H1 (cell line): ENCODE measurements around the gene WNT5A. TPM values are rescaled to one million over a fixed set of nuclear protein-coding genes. Genes with fewer than 3 reads are reported as not detected.

ENCODE experiments used
- CTCF ChIA-PET: fragments of 300-600 bp; sonication (Branson Sonifier 250); formaldehyde crosslinking; loops from one replicate; lab custom pipeline; 2021; ENCODE audit not compliant: partially characterized antibody; lab: Charles Lee
- POLR2A ChIA-PET: fragments of 300-600 bp; sonication (Branson Sonifier 250); formaldehyde crosslinking; loops from one replicate; lab custom pipeline; 2021; ENCODE audit warnings: inconsistent platforms; ENCODE audit not compliant: partially characterized antibody; lab: Charles Lee
- DNase-seq, 2 experiments: peaks; one replicate each; pipeline versions ENCODE4 v3.0.0 to v3.0.0-alpha.2; 2010 to 2022; ENCODE audit warnings: low spot score in 2 of 2, low read depth in 1 of 2, mixed read lengths in 1 of 2
- FAIRE-seq: peaks from 2 replicates; lab custom pipeline; 2011; peaks lifted over from hg19 to GRCh38; lab: Jason Lieb, UNC
- H2AFZ ChIP-seq: 2 replicates; pipeline ENCODE4 v1.8.1; 2012; ENCODE audit warnings: low read length, inconsistent platforms
- H2AK5ac ChIP-seq: 2 replicates; pipeline ENCODE4 v1.6.1; 2013; ENCODE audit warnings: low read depth, low read length
- H2BK120ac ChIP-seq: replicated peaks from 2 replicates; pipeline ENCODE3; 2013; ENCODE audit warnings: low read depth, low read length, inconsistent platforms
- H2BK12ac ChIP-seq: 2 replicates; pipeline ENCODE4 v1.6.1; 2013; ENCODE audit warnings: low read depth, low read length
- H2BK15ac ChIP-seq: 2 replicates; pipeline ENCODE4 v1.6.1; 2013; ENCODE audit warnings: low read length
- H2BK20ac ChIP-seq: 2 replicates; pipeline ENCODE4 v1.6.1; 2013; ENCODE audit warnings: low read length
- H2BK5ac ChIP-seq: 2 replicates; pipeline ENCODE4 v1.6.1; 2013; ENCODE audit warnings: low read depth, low read length
- H3K14ac ChIP-seq: 2 replicates; pipeline ENCODE4 v1.6.1; 2013; ENCODE audit warnings: inconsistent platforms; ENCODE audit not compliant: insufficient read length
- H3K18ac ChIP-seq: 2 replicates; pipeline ENCODE4 v1.6.1; 2013; ENCODE audit warnings: low read length; ENCODE audit errors: extremely low read depth
- H3K23ac ChIP-seq: 2 replicates; pipeline ENCODE4 v1.6.1; 2013; ENCODE audit warnings: inconsistent platforms; ENCODE audit not compliant: insufficient read length
- H3K23me2 ChIP-seq: 2 replicates; pipeline ENCODE4 v1.6.1; 2013; ENCODE audit warnings: low read depth, low read length
- H3K27ac ChIP-seq: 2 replicates; pipeline ENCODE4 v1.6.1; 2011; ENCODE audit warnings: low read depth, low read length, inconsistent platforms
- H3K27me3 ChIP-seq, 4 experiments: replicated peaks in 1 of 4; 1 replicate in 1 of 4; 2 replicates in 3 of 4; pipeline versions ENCODE4 v1.6.1 to v1.8.1; 2011 to 2013; ENCODE audit warnings: low read length in 3 of 4, mild to moderate bottlenecking in 3 of 4, inconsistent platforms in 2 of 4, mixed read lengths in 2 of 4, moderate library complexity in 1 of 4; ENCODE audit not compliant: control insufficient read depth in 3 of 4, insufficient read depth in 3 of 4; ENCODE audit errors: extremely low read depth in 1 of 4
- H3K36me3 ChIP-seq, 4 experiments: 2 replicates each; pipeline versions ENCODE4 v1.6.1 to v1.8.1; 2011 to 2013; ENCODE audit warnings: mild to moderate bottlenecking in 4 of 4, low read length in 3 of 4, moderate library complexity in 2 of 4, control low read depth in 1 of 4, inconsistent platforms in 1 of 4; ENCODE audit not compliant: insufficient read depth in 4 of 4, control insufficient read depth in 2 of 4
- H3K4ac ChIP-seq: replicated peaks from 2 replicates; pipeline ENCODE3; 2013; ENCODE audit warnings: low read length, low read depth, mixed read lengths, inconsistent platforms; ENCODE audit not compliant: insufficient read length
- H3K4me1 ChIP-seq, 4 experiments: replicated peaks in 1 of 4; 1 replicate in 1 of 4; 2 replicates in 3 of 4; pipeline versions ENCODE4 v1.6.1 to v1.8.1; 2011 to 2013; ENCODE audit warnings: low read length in 3 of 4, inconsistent platforms in 2 of 4, mixed read lengths in 1 of 4; ENCODE audit not compliant: insufficient read depth in 4 of 4, control insufficient read depth in 3 of 4
- H3K4me2 ChIP-seq, 2 experiments: 2 replicates each; pipeline versions ENCODE4 v1.6.1 to v1.8.1; 2011 to 2013; ENCODE audit warnings: low read depth in 2 of 2, low read length in 2 of 2, control low read depth in 1 of 2, inconsistent platforms in 1 of 2, mild to moderate bottlenecking in 1 of 2; ENCODE audit not compliant: insufficient read depth in 1 of 2
- H3K4me3 ChIP-seq, 4 experiments: fragments of 200-600, 300-600 bp in 1 of 4; sonication (generic), shearing (Covaris generic), sonication (Bioruptor Twin) in 1 of 4; 2 replicates each; pipeline versions ENCODE4 v1.5.1 to v1.8.1; 2011 to 2016; ENCODE audit warnings: low read length in 4 of 4, low read depth in 3 of 4, control low read depth in 2 of 4, inconsistent platforms in 2 of 4, mild to moderate bottlenecking in 2 of 4, mixed read lengths in 1 of 4, moderate library complexity in 1 of 4; ENCODE audit not compliant: insufficient read depth in 2 of 4; ENCODE audit errors: extremely low read depth in 1 of 4
- H3K56ac ChIP-seq: replicated peaks from 2 replicates; pipeline ENCODE3; 2013; ENCODE audit warnings: low read depth, mild to moderate bottlenecking, mixed read lengths, low read length, inconsistent platforms; ENCODE audit not compliant: insufficient read length
- H3K79me1 ChIP-seq: 2 replicates; pipeline ENCODE4 v1.6.1; 2013; ENCODE audit warnings: low read depth, low read length, control low read depth
- H3K79me2 ChIP-seq, 2 experiments: 2 replicates each; pipeline versions ENCODE4 v1.6.1 to v1.8.1; 2012 to 2013; ENCODE audit warnings: low read length in 2 of 2, mild to moderate bottlenecking in 2 of 2, inconsistent platforms in 1 of 2; ENCODE audit not compliant: insufficient read depth in 2 of 2, control insufficient read depth in 1 of 2
- H3K9ac ChIP-seq, 4 experiments: replicated peaks in 1 of 4; 1 replicate in 1 of 4; 2 replicates in 3 of 4; pipeline versions ENCODE4 v1.6.1 to v1.8.1; 2011 to 2013; ENCODE audit warnings: low read depth in 3 of 4, low read length in 3 of 4, control low read depth in 2 of 4, mild to moderate bottlenecking in 2 of 4, moderate library complexity in 2 of 4, inconsistent platforms in 1 of 4; ENCODE audit errors: extremely low read depth in 1 of 4
- H3K9me3 ChIP-seq, 2 experiments: 2 replicates each; pipeline versions ENCODE4 v1.6.1 to v1.8.1; 2012 to 2013; ENCODE audit warnings: mild to moderate bottlenecking in 2 of 2, moderate library complexity in 2 of 2, control low read depth in 1 of 2, inconsistent platforms in 1 of 2, low read depth in 1 of 2, low read length in 1 of 2, mixed read lengths in 1 of 2; ENCODE audit not compliant: insufficient read depth in 2 of 2
- H4K20me1 ChIP-seq, 2 experiments: replicated peaks in 1 of 2; 2 replicates each; pipeline versions ENCODE3 to v1.8.1; 2011 to 2013; ENCODE audit warnings: inconsistent platforms in 2 of 2, low read length in 2 of 2, mild to moderate bottlenecking in 1 of 2; ENCODE audit not compliant: insufficient read depth in 2 of 2, control insufficient read depth in 1 of 2
- H4K5ac ChIP-seq: 2 replicates; pipeline ENCODE4 v1.6.1; 2013; ENCODE audit warnings: low read length, low read depth, mixed read lengths, inconsistent platforms; ENCODE audit not compliant: insufficient read length
- H4K8ac ChIP-seq: 2 replicates; pipeline ENCODE4 v1.8.0; 2013; ENCODE audit warnings: mild to moderate bottlenecking, moderate library complexity, low read length, inconsistent platforms; ENCODE audit not compliant: insufficient read depth; ENCODE audit errors: extremely low read depth
- H4K91ac ChIP-seq: replicated peaks from 2 replicates; pipeline ENCODE3; 2013; ENCODE audit warnings: low read length, mixed read lengths, inconsistent platforms; ENCODE audit not compliant: insufficient read length
- HDAC2 ChIP-seq, 2 experiments: fragments of 300-600 bp in 1 of 2; sonication (generic) in 1 of 2; IDR thresholded peaks; 2 replicates each; pipeline ENCODE4 v1.6.1; 2011 to 2012; ENCODE audit warnings: low read depth in 2 of 2, low read length in 2 of 2, mild to moderate bottlenecking in 2 of 2, moderate library complexity in 2 of 2, borderline replicate concordance in 1 of 2, inconsistent platforms in 1 of 2
- HDAC6 ChIP-seq: IDR thresholded peaks from one replicate; pipeline ENCODE4 v1.7.1; 2012; ENCODE audit warnings: low read depth, mild to moderate bottlenecking, inconsistent platforms, low read length, moderate library complexity
- SIX5 ChIP-seq: IDR thresholded peaks from 2 replicates; pipeline ENCODE4 v1.6.1; 2011; ENCODE audit warnings: mild to moderate bottlenecking, low read depth, low read length
- TEAD4 ChIP-seq: IDR thresholded peaks from 2 replicates; pipeline ENCODE4 v1.6.1; 2012; ENCODE audit warnings: low read depth, low read length, inconsistent platforms, mixed read lengths
- WGBS, 2 experiments: shearing (Covaris generic) in 1 of 2; methylation state at CpG; one replicate each; pipeline versions ENCODE4 v1.1.6 to v1.1.7; 2013 to 2015; ENCODE audit warnings: low lambda C conversion rate in 2 of 2, mixed read lengths in 2 of 2, inconsistent platforms in 1 of 2, low coverage in 1 of 2, missing lambda C conversion rate in 1 of 2; ENCODE audit not compliant: insufficient replicate concordance in 2 of 2, insufficient coverage in 1 of 2, insufficient read length in 1 of 2; ENCODE audit errors: extremely low coverage in 1 of 2, missing lambda C conversion rate in 1 of 2; 5-methylcytosine and 5-hydroxymethylcytosine counted together
- polyA plus RNA-seq, 7 experiments: library from polyadenylated mRNA; depleted of rRNA in 3 of 7; stranded (reverse) in 5 of 7; unstranded in 2 of 7; fragments of >200 nt in 5 of 7; fragments of 200-250 nt in 2 of 7; gene quantifications; 1 replicate in 5 of 7; 2 replicates in 1 of 7; 4 replicates in 1 of 7; pipeline versions ENCODE4 v1.2.1 to v1.2.3, GENCODE V29; 2011 to 2013; ENCODE audit warnings: missing spikeins in 2 of 7, mixed read lengths in 2 of 7
- total RNA-seq: library from RNA; stranded (reverse); fragmentation: NEBNext Ultra II Directional; extraction: Animal tissue kit (Norgen Biotek cat#: 25700); gene quantifications from 2 replicates; pipeline ENCODE4 v1.2.1, GENCODE V29; 2021

The WNT5A gene
- total and polyA plus RNA-seq, 2 of the 8 experiments (the other 6 are each of a cell fraction or from before 2014, with no cell fraction given) = 3.9 to 5.6 TPM

DNA sequence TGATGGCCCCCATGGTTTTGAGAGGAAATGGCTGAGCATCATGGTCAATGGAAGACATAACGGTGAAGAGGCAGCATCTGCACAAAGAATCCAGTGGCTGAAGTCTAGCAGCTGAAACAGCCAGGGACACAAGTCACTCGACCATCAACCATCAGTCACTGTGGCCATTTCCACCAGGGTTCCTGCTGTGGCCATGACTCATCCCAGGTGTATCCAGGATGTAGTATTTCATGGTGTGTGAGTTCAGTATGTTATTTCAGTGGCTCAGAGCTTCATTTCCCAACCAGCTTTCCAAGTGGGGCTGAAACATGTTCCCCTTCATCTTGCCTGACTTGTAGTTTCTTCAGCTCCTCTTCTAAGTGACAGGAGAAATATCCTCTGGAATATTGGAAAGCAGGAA lies 47.8 kb upstream of the WNT5A start:
- no peaks in the 10 kb centered on the region for H3K27me3 ChIP-seq
- H3K9ac ChIP-seq = no peak overlapping the region
- DNase-seq (no peak), FAIRE-seq (no peak)
- H3K4me2 ChIP-seq = no peak overlapping the region
- H4K20me1 ChIP-seq = no peaks in the 10 kb centered on the region
- no peak overlapping the region for H2AK5ac ChIP-seq
- H3K56ac ChIP-seq = no peak overlapping the region
- no peak overlapping the region for H2BK5ac ChIP-seq
- peaks cover 5 to 11% (median 8%) of the 10 kb centered on the region in 4 experiments; a peak in 5 of 7 replicates for H3K4me1 ChIP-seq
- H2BK12ac ChIP-seq = no peak overlapping the region
- H3K36me3 ChIP-seq = no peaks in the 10 kb centered on the region
- no peak overlapping the region for H2BK20ac ChIP-seq
- H3K14ac ChIP-seq = no peak overlapping the region
- no peak overlapping the region for H3K4ac ChIP-seq
- no peak overlapping the region for H3K23ac ChIP-seq
- no peak overlapping the region for H3K27ac ChIP-seq
- no peaks in the 10 kb centered on the region for H3K9me3 ChIP-seq
- no peak overlapping the region for H3K18ac ChIP-seq
- ChIA-PET POLR2A (no interaction called here), CTCF (interaction anchor here (0.7 to 2.3 kb wide), 2 partner anchors 10 to 12 kb away, joined by 3 to 8 read pairs; no protein-coding TSS in a partner anchor)
- H3K79me2 ChIP-seq = no peaks in the 10 kb centered on the region
- no peak overlapping the region for H2BK120ac ChIP-seq
- H2BK15ac ChIP-seq = no peak overlapping the region
- no peak overlapping the region for H3K4me3 ChIP-seq
- no peak overlapping the region for H4K91ac ChIP-seq
- no peaks in the 10 kb centered on the region for H3K79me1 ChIP-seq
- H2AFZ ChIP-seq = no peak overlapping the region
- H4K5ac ChIP-seq = no peak overlapping the region
- H4K8ac ChIP-seq = no peak overlapping the region
- no peaks in the 10 kb centered on the region for H3K23me2 ChIP-seq
- WGBS, 2 experiments = 87% methylated on average over 2 of the region's 2 CpGs; no CpG with 5 or more reads in 1 of the 2 experiments
- no peak for TF ChIP-seq HDAC6
- TF ChIP-seq SIX5 = no peak
- TF ChIP-seq HDAC2 (IDR thresholded peaks at IDR 0.05; ENCODE audit: borderline replicate concordance in 1 of 2, low read depth in 2 of 2, low read length in 2 of 2) = no peak
- no peak for TF ChIP-seq TEAD4
